GM12891 (cell line): ENCODE results near the gene RBKS.

Experiments used
- PAX5 ChIP-seq: IDR thresholded peaks from 2 replicates; pipeline ENCODE4 v1.6.1; 2011; ENCODE audit warnings: low read length, moderate library complexity, mild to moderate bottlenecking; ENCODE audit not compliant: insufficient read depth, severe bottlenecking
- POLR2A ChIP-seq: IDR thresholded peaks from 2 replicates; pipeline ENCODE4 v1.6.1; 2011; ENCODE audit warnings: low read depth, low read length, control low read depth
- POLR2AphosphoS5 ChIP-seq: IDR thresholded peaks from 2 replicates; pipeline ENCODE4 v1.6.1; 2011; ENCODE audit warnings: low read depth, low read length, control low read depth
- SPI1 ChIP-seq: IDR thresholded peaks from 2 replicates; pipeline ENCODE4 v1.6.1; 2011; ENCODE audit warnings: low read depth, low read length, control low read depth
- TAF1 ChIP-seq: IDR thresholded peaks from 2 replicates; pipeline ENCODE4 v1.6.1; 2011; ENCODE audit warnings: low read depth, low read length, control low read depth

- no peak for TF ChIP-seq POLR2AphosphoS5
- no peak for TF ChIP-seq POLR2A
- TF ChIP-seq TAF1 = no peak
- TF ChIP-seq PAX5 = no peak
- no peak for TF ChIP-seq SPI1
Measured at GRCh38 chr2:27815860-27816438, 74.2 kb downstream of the RBKS start.
